K562 (cell line): ENCODE data around the gene RARRES2. TPM values are rescaled to one million over a fixed set of nuclear protein-coding genes. Genes with fewer than 3 reads are reported as not detected.

ENCODE experiments used
- ARNT ChIP-seq, 2 experiments: fragments of 450-650 bp; IDR thresholded peaks; 2 replicates each; pipeline ENCODE4 v1.6.1; 2016; ENCODE audit warnings: mild to moderate bottlenecking in 1 of 2
- BRCA1 ChIP-seq, 2 experiments: fragments of 450-650 bp in 1 of 2; sonication (generic) in 1 of 2; formaldehyde crosslinking in 1 of 2; IDR thresholded peaks; 2 replicates each; pipeline versions ENCODE4 v1.5.0 to v1.6.1; 2017 to 2020; ENCODE audit warnings: mild to moderate bottlenecking in 1 of 2, missing genetic modification reagents in 1 of 2
- CBX8 ChIP-seq: fragments of 200-600 bp; sonication (generic); IDR thresholded peaks from 2 replicates; pipeline ENCODE4 v1.6.1; 2012; ENCODE audit warnings: borderline replicate concordance, mixed run types, low read depth, mild to moderate bottlenecking, moderate library complexity, mixed read lengths, low read length, control low read depth, inconsistent platforms; ENCODE audit not compliant: poor library complexity, severe bottlenecking; ENCODE audit errors: extremely low read depth
- COPS2 ChIP-seq: fragments of 450-650 bp; conservative IDR thresholded peaks from 2 replicates; pipeline ENCODE4 v1.6.1; 2016; ENCODE audit warnings: mild to moderate bottlenecking, moderate library complexity
- DNMT1 ChIP-seq: fragments of 450-650 bp; IDR thresholded peaks from 2 replicates; pipeline ENCODE4 v1.6.1; 2016; ENCODE audit warnings: antibody characterized with exemption, mild to moderate bottlenecking
- E2F4 ChIP-seq: sonication (generic); formaldehyde crosslinking; IDR thresholded peaks from 2 replicates; pipeline ENCODE4 v1.8.0; 2022; ENCODE audit warnings: mild to moderate bottlenecking, low read depth, missing genetic modification reagents
- FOXJ2 ChIP-seq: fragments of 200-800 bp; sonication (Bioruptor generic); IDR thresholded peaks from 2 replicates; pipeline ENCODE4 v1.6.1; 2016; ENCODE audit warnings: missing genetic modification characterization, missing compliant biosample characterization
- GATAD2A ChIP-seq: fragments of 450-650 bp; IDR thresholded peaks from 2 replicates; pipeline ENCODE4 v1.6.1; 2017
- HCFC1 ChIP-seq: IDR thresholded peaks from 2 replicates; pipeline ENCODE4 v1.6.1; 2012; ENCODE audit warnings: low read depth, low read length, improper control_type of control experiment
- KDM5B ChIP-seq: fragments of 200-600 bp; sonication (generic); IDR thresholded peaks from 2 replicates; pipeline ENCODE4 v1.6.1; 2012; ENCODE audit warnings: low read depth, mild to moderate bottlenecking, moderate library complexity, low read length, control low read depth, inconsistent platforms; ENCODE audit not compliant: insufficient replicate concordance
- MCM3 ChIP-seq: fragments of 450-650 bp; IDR thresholded peaks from 2 replicates; pipeline ENCODE4 v1.6.1; 2016
- MIER1 ChIP-seq: fragments of 450-650 bp; IDR thresholded peaks from 2 replicates; pipeline ENCODE4 v1.6.1; 2016; ENCODE audit warnings: antibody characterized with exemption, mild to moderate bottlenecking, low read depth
- NCOR1 ChIP-seq: fragments of 450-650 bp; IDR thresholded peaks from 2 replicates; pipeline ENCODE4 v1.6.1; 2016; ENCODE audit warnings: mild to moderate bottlenecking, moderate library complexity
- NR2C2 ChIP-seq, 2 experiments: fragments of 200-800 bp in 1 of 2; sonication (Bioruptor generic) in 1 of 2; sonication (generic) in 1 of 2; formaldehyde crosslinking in 1 of 2; IDR thresholded peaks; 2 replicates each; pipeline versions ENCODE4 v1.6.1 to v1.8.0; 2016 to 2022; ENCODE audit warnings: mild to moderate bottlenecking in 1 of 2, missing compliant biosample characterization in 1 of 2, missing genetic modification characterization in 1 of 2, missing genetic modification reagents in 1 of 2
- PKNOX1 ChIP-seq: fragments of 450-650 bp; IDR thresholded peaks from 2 replicates; pipeline ENCODE4 v1.6.1; 2016
- POLR3G ChIP-seq: IDR thresholded peaks from 2 replicates; pipeline ENCODE4 v1.6.1; 2011; ENCODE audit not compliant: insufficient read length, insufficient replicate concordance; ENCODE audit errors: extremely low read depth
- WHSC1 ChIP-seq: IDR thresholded peaks from one replicate; pipeline ENCODE4 v1.6.1; 2012; ENCODE audit warnings: low read length, control low read depth, inconsistent platforms
- ZNF175 ChIP-seq: fragments of 200-800 bp; sonication (Bioruptor generic); IDR thresholded peaks from 2 replicates; pipeline ENCODE4 v1.6.1; 2016; ENCODE audit warnings: low read depth, mild to moderate bottlenecking, missing genetic modification characterization, missing compliant biosample characterization
- ZNF507 ChIP-seq: conservative IDR thresholded peaks from 2 replicates; pipeline ENCODE4 v1.6.1; 2017; ENCODE audit warnings: missing genetic modification characterization, missing compliant biosample characterization
- ZNF57 ChIP-seq: fragments of 450-650 bp; formaldehyde crosslinking; IDR thresholded peaks from 2 replicates; pipeline ENCODE4 v1.4.0; 2020; ENCODE audit warnings: mild to moderate bottlenecking, moderate library complexity
- polyA plus RNA-seq, 8 experiments: library from polyadenylated mRNA; depleted of rRNA in 4 of 8; stranded (reverse) in 5 of 8; unstranded in 3 of 8; fragments of >200 nt; fragmentation: Nextera tagmentation in 2 of 8; fragmentation: Illumina TruSeq in 1 of 8; extraction: Ambion mirVana in 2 of 8; extraction: Trizol in 1 of 8; gene quantifications; 2 replicates each; pipeline versions ENCODE4 v1.2.1 to v1.2.3, GENCODE V29; 2011 to 2014; ENCODE audit warnings: inconsistent platforms in 1 of 8, missing spikeins in 1 of 8
- total RNA-seq, 7 experiments: library from RNA; depleted of rRNA in 6 of 7; stranded (reverse); fragments of >200 nt in 6 of 7; fragmentation: Illumina TruSeq in 2 of 7; extraction: Trizol in 2 of 7; gene quantifications; 2 replicates each; pipeline versions ENCODE4 v1.2.1 to v1.2.3, GENCODE V29; 2011 to 2021; ENCODE audit warnings: low replicate concordance in 1 of 7
- TF ChIP-seq, protein P1 (sequence below): fragments of 450-650 bp; conservative IDR thresholded peaks from 2 replicates; pipeline ENCODE4 v1.6.1; 2016; ENCODE audit warnings: missing genetic modification characterization, low read depth, mild to moderate bottlenecking, missing compliant biosample characterization, moderate library complexity
- TF ChIP-seq, protein P2 (sequence below): sonication (generic); formaldehyde crosslinking; IDR thresholded peaks from 2 replicates; pipeline ENCODE4 v1.8.0; 2022; ENCODE audit warnings: missing genetic modification reagents, mild to moderate bottlenecking, moderate library complexity, borderline replicate concordance
- TF ChIP-seq, protein P3 (sequence below): fragments of 450-650 bp; IDR thresholded peaks from 2 replicates; pipeline ENCODE4 v1.6.1; 2017; ENCODE audit warnings: mild to moderate bottlenecking, moderate library complexity

The RARRES2 gene
- total and polyA plus RNA-seq, 9 of the 15 experiments (the other 6 are each of a cell fraction or from before 2014, with no cell fraction given) = 0.11 to 1.7 (median 0.23) TPM; not detected in 6

DNA sequence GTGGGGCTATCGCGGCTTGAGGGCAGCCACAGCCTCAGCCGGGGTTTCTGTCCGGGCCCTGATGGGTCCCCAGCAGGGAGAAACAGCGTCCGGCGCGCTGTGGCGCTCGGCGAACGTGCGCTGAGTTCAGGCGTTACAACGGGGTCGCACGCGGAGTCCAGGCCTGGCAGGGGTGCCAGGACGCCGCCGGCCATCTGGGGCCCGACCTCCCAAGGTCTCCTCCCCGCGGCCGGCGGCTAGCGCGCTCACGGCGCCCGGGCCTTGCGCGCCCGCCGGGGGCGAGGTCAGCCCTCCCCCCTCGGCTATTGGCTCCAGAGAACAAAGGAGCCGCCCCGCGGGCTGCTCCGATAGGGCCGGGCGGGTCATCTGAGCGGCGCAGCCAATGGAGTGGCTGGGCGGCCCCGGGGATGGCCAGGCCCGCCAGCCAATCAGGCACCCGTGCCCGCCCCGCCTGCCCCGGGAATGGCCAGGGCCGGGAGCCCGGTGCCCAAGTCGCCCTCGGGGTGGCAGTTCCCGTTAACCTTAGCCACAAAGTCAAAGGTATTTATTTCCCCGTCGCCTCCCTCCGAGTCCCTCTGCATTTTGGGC lies 37.5 kb upstream of the RARRES2 start, which contains the start of gene ZNF775 (continued):
- TF ChIP-seq MIER1 = no peak
- TF ChIP-seq ZNF507 (tag) = no peak
- peak; percentile 91 for TF ChIP-seq KDM5B
- TF ChIP-seq BRCA1 (IDR thresholded peaks at IDR 0.05) = no peak
- 0 out of 2 replicates have a peak, but pooled peaks have one; percentile 15 for TF ChIP-seq BRCA1 (CRISPR knock-in tag; IDR thresholded peaks at IDR 0.05)
- TF ChIP-seq POLR3G = no peak
- no peak for TF ChIP-seq COPS2
- no peak for TF ChIP-seq MCM3
- peak; percentile 8; the same call in 1 of the 2 replicates for TF ChIP-seq HCFC1
- no peak for TF ChIP-seq DNMT1
- TF ChIP-seq ZNF57 (CRISPR knock-in tag) = no peak
- TF ChIP-seq ARNT (IDR thresholded peaks at IDR 0.05) = no peak
- TF ChIP-seq GATAD2A = no peak
- 0 out of 2 replicates have a peak, but pooled peaks have one; percentile 47 for TF ChIP-seq E2F4 (CRISPR knock-in tag)
- TF ChIP-seq, protein P1, sequence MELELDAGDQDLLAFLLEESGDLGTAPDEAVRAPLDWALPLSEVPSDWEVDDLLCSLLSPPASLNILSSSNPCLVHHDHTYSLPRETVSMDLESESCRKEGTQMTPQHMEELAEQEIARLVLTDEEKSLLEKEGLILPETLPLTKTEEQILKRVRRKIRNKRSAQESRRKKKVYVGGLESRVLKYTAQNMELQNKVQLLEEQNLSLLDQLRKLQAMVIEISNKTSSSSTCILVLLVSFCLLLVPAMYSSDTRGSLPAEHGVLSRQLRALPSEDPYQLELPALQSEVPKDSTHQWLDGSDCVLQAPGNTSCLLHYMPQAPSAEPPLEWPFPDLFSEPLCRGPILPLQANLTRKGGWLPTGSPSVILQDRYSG (tag) = no peak
- TF ChIP-seq CBX8 = no peak
- TF ChIP-seq NCOR1 = no peak
- TF ChIP-seq, protein P2, sequence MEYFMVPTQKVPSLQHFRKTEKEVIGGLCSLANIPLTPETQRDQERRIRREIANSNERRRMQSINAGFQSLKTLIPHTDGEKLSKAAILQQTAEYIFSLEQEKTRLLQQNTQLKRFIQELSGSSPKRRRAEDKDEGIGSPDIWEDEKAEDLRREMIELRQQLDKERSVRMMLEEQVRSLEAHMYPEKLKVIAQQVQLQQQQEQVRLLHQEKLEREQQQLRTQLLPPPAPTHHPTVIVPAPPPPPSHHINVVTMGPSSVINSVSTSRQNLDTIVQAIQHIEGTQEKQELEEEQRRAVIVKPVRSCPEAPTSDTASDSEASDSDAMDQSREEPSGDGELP (CRISPR knock-in tag) = peak; percentile 69; the same call in 1 of the 2 replicates
- TF ChIP-seq PKNOX1 = peak; percentile 98
- TF ChIP-seq ZNF175 (CRISPR knock-in tag) = no peak
- no peak for TF ChIP-seq FOXJ2 (tag)
- TF ChIP-seq, protein P3, sequence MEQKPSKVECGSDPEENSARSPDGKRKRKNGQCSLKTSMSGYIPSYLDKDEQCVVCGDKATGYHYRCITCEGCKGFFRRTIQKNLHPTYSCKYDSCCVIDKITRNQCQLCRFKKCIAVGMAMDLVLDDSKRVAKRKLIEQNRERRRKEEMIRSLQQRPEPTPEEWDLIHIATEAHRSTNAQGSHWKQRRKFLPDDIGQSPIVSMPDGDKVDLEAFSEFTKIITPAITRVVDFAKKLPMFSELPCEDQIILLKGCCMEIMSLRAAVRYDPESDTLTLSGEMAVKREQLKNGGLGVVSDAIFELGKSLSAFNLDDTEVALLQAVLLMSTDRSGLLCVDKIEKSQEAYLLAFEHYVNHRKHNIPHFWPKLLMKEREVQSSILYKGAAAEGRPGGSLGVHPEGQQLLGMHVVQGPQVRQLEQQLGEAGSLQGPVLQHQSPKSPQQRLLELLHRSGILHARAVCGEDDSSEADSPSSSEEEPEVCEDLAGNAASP = no peak
- TF ChIP-seq NR2C2 (CRISPR knock-in tag; IDR thresholded peaks at IDR 0.05) = no peak
- peak; percentile 90 for TF ChIP-seq NR2C2 (tag; IDR thresholded peaks at IDR 0.05)
- TF ChIP-seq WHSC1 = no peak
